Measurements from ENCODE around the gene CDK5RAP1.

- TF ChIP-seq, protein P1, sequence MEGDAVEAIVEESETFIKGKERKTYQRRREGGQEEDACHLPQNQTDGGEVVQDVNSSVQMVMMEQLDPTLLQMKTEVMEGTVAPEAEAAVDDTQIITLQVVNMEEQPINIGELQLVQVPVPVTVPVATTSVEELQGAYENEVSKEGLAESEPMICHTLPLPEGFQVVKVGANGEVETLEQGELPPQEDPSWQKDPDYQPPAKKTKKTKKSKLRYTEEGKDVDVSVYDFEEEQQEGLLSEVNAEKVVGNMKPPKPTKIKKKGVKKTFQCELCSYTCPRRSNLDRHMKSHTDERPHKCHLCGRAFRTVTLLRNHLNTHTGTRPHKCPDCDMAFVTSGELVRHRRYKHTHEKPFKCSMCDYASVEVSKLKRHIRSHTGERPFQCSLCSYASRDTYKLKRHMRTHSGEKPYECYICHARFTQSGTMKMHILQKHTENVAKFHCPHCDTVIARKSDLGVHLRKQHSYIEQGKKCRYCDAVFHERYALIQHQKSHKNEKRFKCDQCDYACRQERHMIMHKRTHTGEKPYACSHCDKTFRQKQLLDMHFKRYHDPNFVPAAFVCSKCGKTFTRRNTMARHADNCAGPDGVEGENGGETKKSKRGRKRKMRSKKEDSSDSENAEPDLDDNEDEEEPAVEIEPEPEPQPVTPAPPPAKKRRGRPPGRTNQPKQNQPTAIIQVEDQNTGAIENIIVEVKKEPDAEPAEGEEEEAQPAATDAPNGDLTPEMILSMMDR (IDR thresholded peaks at IDR 0.05), result no peak
- TF ChIP-seq POLR2A (IDR thresholded peaks at IDR 0.05), result no peak
Measured at GRCh38 chr20:33312583-33312982, 88.7 kb downstream of the CDK5RAP1 start.
